Gastrocnemius medialis (tissue), 4 donors: ENCODE data around the gene SLC17A7. TPM values are rescaled to one million over a fixed set of nuclear protein-coding genes. Genes with fewer than 3 reads are reported as not detected.

Experiments used
- ATAC-seq, 2 donors: fragments of 150-250 bp; one replicate each; pipeline ENCODE4 v1.9.1; 2016
- DNase-seq, 2 donors: peaks; one replicate each; pipeline ENCODE4 v3.0.0-alpha.2; 2019
- H3K27ac ChIP-seq, 4 donors: fragments of 200-600 bp; sonication (generic); 1 replicate in 1 of 4; 2 replicates in 3 of 4; pipeline ENCODE4 v1.5.1; 2016 to 2018; ENCODE audit warnings: mild to moderate bottlenecking in 2 of 4, moderate library complexity in 1 of 4
- H3K27me3 ChIP-seq, 3 donors: fragments of 200-600 bp; sonication (generic) in 2 of 3; 1 replicate in 1 of 3; 2 replicates in 2 of 3; pipeline versions ENCODE4 v1.5.1 to v1.6.0; 2016 to 2019; ENCODE audit warnings: mild to moderate bottlenecking in 1 of 3, moderate library complexity in 1 of 3
- H3K36me3 ChIP-seq, 2 donors: fragments of 200-600 bp; sonication (generic) in 1 of 2; one replicate each; pipeline ENCODE4 v1.5.1; 2017 to 2018
- H3K4me1 ChIP-seq, 2 donors: fragments of 200-600 bp; sonication (generic) in 1 of 2; one replicate each; pipeline ENCODE4 v1.5.1; 2016 to 2017; ENCODE audit warnings: mild to moderate bottlenecking in 2 of 2
- H3K4me3 ChIP-seq, 4 donors: fragments of 200-600 bp; sonication (generic) in 3 of 4; 1 replicate in 1 of 4; 2 replicates in 3 of 4; pipeline ENCODE4 v1.5.1; 2016 to 2019; ENCODE audit warnings: mild to moderate bottlenecking in 2 of 4
- H3K9me3 ChIP-seq, 3 donors: fragments of 200-600 bp; sonication (generic) in 2 of 3; 1 replicate in 1 of 3; 2 replicates in 2 of 3; pipeline ENCODE4 v1.5.1; 2016 to 2019
- CTCF ChIP-seq, 5 experiments: fragments of 450-650 bp in 3 of 5; fragments of 200-600 bp in 2 of 5; sonication (generic) in 2 of 5; IDR thresholded peaks in 4 of 5; conservative IDR thresholded peaks in 1 of 5; 1 replicate in 4 of 5; 2 replicates in 1 of 5; pipeline ENCODE4 v1.5.1; 2016 to 2019; ENCODE audit warnings: antibody characterized with exemption in 5 of 5, mild to moderate bottlenecking in 3 of 5, moderate library complexity in 3 of 5
- POLR2A ChIP-seq, 2 donors: fragments of 450-650 bp; IDR thresholded peaks; one replicate each; pipeline ENCODE4 v1.6.1; 2017; ENCODE audit warnings: antibody characterized with exemption in 2 of 2, mild to moderate bottlenecking in 2 of 2, moderate library complexity in 2 of 2
- in situ Hi-C, 4 donors: fragments of 200-750 bp; cut with MboI; loops; one replicate each; pipeline versions ENCODE4 v1.15.0 to v1.8.0; 2017; ENCODE audit warnings: low sequenced_read_pairs in 4 of 4
- intact Hi-C: fragments of 100-400 bp; cut with DNase I; formaldehyde crosslinking; loops from one replicate; pipeline ENCODE4 v1.15.1; 2023; ENCODE audit warnings: low total_unique reads
- total RNA-seq, 4 donors: library from RNA; depleted of rRNA; stranded (reverse); fragments of >200 nt; gene quantifications; one replicate each; pipeline versions ENCODE4 v1.1.0 to v1.2.3, GENCODE V29; 2016

SLC17A7 gene
- total RNA-seq, 4 donors from 2014 or later: 0.24 to 1.6 (median 0.33) TPM

- Histone ChIP-seq H3K27ac (no peak overlapping the region), H3K9me3 (no peaks in the 10 kb centered on the region), H3K36me3 (no peaks in the 10 kb centered on the region), H3K27me3 (peaks cover 90 to 100% (median 99%) of the 10 kb centered on the region in 3 donors), H3K4me1 (peaks cover 13 to 29% of the 10 kb centered on the region in 2 donors), H3K4me3 (no peak overlapping the region)
- no peak for ATAC-seq
- in situ Hi-C loops: no loop called here
- intact Hi-C loops: no loop called here
- no peak for TF ChIP-seq POLR2A (IDR thresholded peaks at IDR 0.05)
- no peak for TF ChIP-seq CTCF (IDR thresholded peaks at IDR 0.05 in 4 of 5, conservative IDR thresholded peaks at IDR 0.05 in 1 of 5)
- DNase-seq: no peak
Observed at GRCh38 chr19:49423985-49424303, 17.4 kb downstream of the SLC17A7 start.

- H3K9me3 ChIP-seq: no peaks in the 10 kb centered on the region
- intact Hi-C loops: no loop called here
- ATAC-seq (no peak), DNase-seq (no peak)
- H3K36me3 ChIP-seq: no peaks in the 10 kb centered on the region
- TF ChIP-seq CTCF (IDR thresholded peaks at IDR 0.05 in 4 of 5, conservative IDR thresholded peaks at IDR 0.05 in 1 of 5) (no peak), POLR2A (IDR thresholded peaks at IDR 0.05) (no peak)
- peak within 1 kb of the TSS; percentile 10 to 47 (median 30) for H3K4me3 ChIP-seq
- H3K27me3 ChIP-seq: peaks cover 92 to 100% (median 99%) of the 10 kb centered on the region in 3 donors
- in situ Hi-C loops: no loop called here
- peaks cover 13 to 25% of the 10 kb centered on the region in 2 donors for H3K4me1 ChIP-seq
- H3K27ac ChIP-seq: no peak within 1 kb of the TSS
Observed at GRCh38 chr19:49423071-49423984, 18.0 kb downstream of the SLC17A7 start, which contains the start of gene PTH2. Gene PTH2, minus strand, starts transcription at chr19:49423441. Its CDS starts 102 bp downstream, at chr19:49423339.

GRCh38 chr19:49422407-49423070 is 18.8 kb downstream of the SLC17A7 start:
- ATAC-seq (no peak), DNase-seq (no peak)
- H3K9me3 ChIP-seq: no peaks in the 10 kb centered on the region
- no peak overlapping the region for H3K27ac ChIP-seq
- H3K27me3 ChIP-seq: peaks cover 91 to 99% (median 94%) of the 10 kb centered on the region in 3 donors
- H3K4me3 ChIP-seq: peak overlapping the region; percentile 10 to 47 (median 30)
- H3K4me1 ChIP-seq: peaks cover 13 to 21% of the 10 kb centered on the region in 2 donors
- in situ Hi-C loops: no loop called here
- H3K36me3 ChIP-seq: no peaks in the 10 kb centered on the region
- TF ChIP-seq CTCF (IDR thresholded peaks at IDR 0.05 in 4 of 5, conservative IDR thresholded peaks at IDR 0.05 in 1 of 5) (peak in 4 of 5 experiments; percentile 28 to 54 (median 36)), POLR2A (IDR thresholded peaks at IDR 0.05) (no peak)
- intact Hi-C loops: loop anchor here (1.0 kb wide), 1 partner anchor 21 kb away; no protein-coding TSS in a partner anchor

DNA sequence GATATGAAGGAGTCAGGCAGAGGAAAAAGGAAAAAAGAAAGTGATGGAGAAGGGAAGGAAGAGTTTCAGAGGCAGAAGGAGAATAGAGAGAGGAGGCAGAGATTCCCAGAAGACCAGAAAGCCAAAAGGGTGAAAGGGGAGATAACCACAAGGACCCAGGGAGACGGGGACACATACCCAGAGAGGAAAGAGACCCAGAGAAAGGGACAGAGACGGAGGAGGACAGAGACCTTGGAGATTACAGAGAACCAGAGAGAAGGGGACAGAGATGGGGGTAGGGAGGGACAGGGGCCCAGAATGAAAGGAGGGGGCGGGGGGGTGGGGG is 19.5 kb downstream of the SLC17A7 start:
- Histone ChIP-seq H3K9me3 (no peaks in the 10 kb centered on the region), H3K27me3 (peaks cover 85 to 97% (median 92%) of the 10 kb centered on the region in 3 donors), H3K4me3 (no peak overlapping the region), H3K4me1 (peaks cover 13 to 21% of the 10 kb centered on the region in 2 donors), H3K27ac (no peak overlapping the region), H3K36me3 (no peaks in the 10 kb centered on the region)
- TF ChIP-seq POLR2A (IDR thresholded peaks at IDR 0.05) (no peak), CTCF (IDR thresholded peaks at IDR 0.05 in 4 of 5, conservative IDR thresholded peaks at IDR 0.05 in 1 of 5) (no peak)
- DNase-seq (no peak), ATAC-seq (no peak)
- intact Hi-C loops (loop anchor here (1.0 kb wide), 1 partner anchor 21 kb away; no protein-coding TSS in a partner anchor), in situ Hi-C loops (no loop called here)
